Natural killer cell (primary cell): ENCODE results near the gene COX14. TPM values are rescaled to one million over a fixed set of nuclear protein-coding genes. Genes with fewer than 3 reads are reported as not detected.

Source experiments
- ATAC-seq, 3 donors: fragments of 150-1000 bp in 2 of 3; fragments of 200-7000 bp in 1 of 3; cut with Tn5 transposase; 1 replicate in 1 of 3; 2 replicates in 2 of 3; pipeline ENCODE4 v1.10.0; 2021; ENCODE audit warnings: mild to moderate bottlenecking in 2 of 3, moderate library complexity in 2 of 3
- DNase-seq, 2 donors: peaks; one replicate each; pipeline versions ENCODE4 v3.0.0 to v3.0.0-alpha.2; 2013 to 2021; ENCODE audit warnings: mixed read lengths in 1 of 2
- H3K27ac ChIP-seq: one replicate; pipeline ENCODE4 v1.5.1; 2013; ENCODE audit warnings: mild to moderate bottlenecking, low read length
- H3K27me3 ChIP-seq: one replicate; pipeline ENCODE4 v1.6.1; 2013; ENCODE audit warnings: low read length; ENCODE audit not compliant: control insufficient read depth, insufficient read depth
- H3K36me3 ChIP-seq: one replicate; pipeline ENCODE4 v1.6.1; 2013; ENCODE audit warnings: low read length; ENCODE audit not compliant: control insufficient read depth, insufficient read depth
- H3K4me1 ChIP-seq: one replicate; pipeline ENCODE4 v1.6.1; 2013; ENCODE audit warnings: low read length; ENCODE audit not compliant: control insufficient read depth, insufficient read depth
- H3K4me3 ChIP-seq: one replicate; pipeline ENCODE4 v1.5.1; 2013; ENCODE audit warnings: low read length
- H3K9me3 ChIP-seq: one replicate; pipeline ENCODE4 v1.6.1; 2013; ENCODE audit warnings: low read length; ENCODE audit not compliant: control insufficient read depth, insufficient read depth
- H3K27ac Mint-ChIP-seq, 2 donors: one replicate each; pipeline ENCODE4 v1.8.0; 2022; ENCODE audit warnings: mild to moderate bottlenecking in 2 of 2, mixed read lengths in 2 of 2, moderate library complexity in 1 of 2
- H3K27me3 Mint-ChIP-seq, 2 donors: one replicate each; pipeline ENCODE4 v1.8.0; 2022; ENCODE audit warnings: low read depth in 2 of 2, mixed read lengths in 2 of 2
- H3K36me3 Mint-ChIP-seq: one replicate; pipeline ENCODE4 v1.8.0; 2022; ENCODE audit warnings: mixed read lengths
- H3K4me1 Mint-ChIP-seq, 2 donors: one replicate each; pipeline ENCODE4 v1.8.0; 2022; ENCODE audit warnings: mixed read lengths in 2 of 2
- H3K4me3 Mint-ChIP-seq: one replicate; pipeline ENCODE4 v1.8.0; 2022; ENCODE audit warnings: mild to moderate bottlenecking, moderate library complexity, mixed read lengths
- H3K9me3 Mint-ChIP-seq, 2 donors: one replicate each; pipeline ENCODE4 v1.8.0; 2022; ENCODE audit warnings: mixed read lengths in 2 of 2
- CTCF ChIP-seq: fragments of 200-600 bp; IDR thresholded peaks from one replicate; pipeline ENCODE4 v1.8.0; 2022; ENCODE audit warnings: antibody characterized with exemption
- WGBS: methylation state at CpG from one replicate; pipeline ENCODE4 v1.1.7; 2013; ENCODE audit warnings: missing lambda C conversion rate; ENCODE audit not compliant: insufficient coverage; 5-methylcytosine and 5-hydroxymethylcytosine counted together
- intact Hi-C: fragments of 100-400 bp; cut with micrococcal nuclease; formaldehyde crosslinking; loops from one replicate; pipeline ENCODE4 v1.14.2; 2022
- total RNA-seq, 4 donors: library from RNA; stranded (reverse); fragments of 120-200 nt in 1 of 4; gene quantifications; one replicate each; pipeline versions ENCODE4 v1.2.3 to v1.2.4, GENCODE V29; 2013 to 2022

COX14 gene
- total RNA-seq, 3 donors from 2014 or later (not counting 1 experiment from before 2014, with no cell fraction given), result 32.8 to 42.6 (median 36.7) TPM

- Histone ChIP-seq H3K4me1 (peaks cover 13% of the 10 kb centered on the region), H3K4me3 (no peak overlapping the region), H3K9me3 (no peaks in the 10 kb centered on the region), H3K36me3 (peaks cover 30% of the 10 kb centered on the region), H3K27me3 (no peaks in the 10 kb centered on the region), H3K27ac (no peak overlapping the region)
- peak overlapping the region; percentile 47 for H3K4me3 Mint-ChIP-seq
- WGBS, result 98% methylated on average over 9 of the region's 9 CpGs
- H3K27me3 Mint-ChIP-seq, result no peaks in the 10 kb centered on the region
- H3K27ac Mint-ChIP-seq, result peak overlapping the region; percentile 89 to 94
- H3K4me1 Mint-ChIP-seq, result peaks cover 33 to 38% of the 10 kb centered on the region in 2 donors
- DNase-seq (no peak), ATAC-seq (no peak)
- intact Hi-C loops, result loop anchor here (10.0 kb wide), 1 partner anchor 228 kb away; no protein-coding TSS in a partner anchor
- H3K36me3 Mint-ChIP-seq, result peaks cover 6% of the 10 kb centered on the region
- no peaks in the 10 kb centered on the region for H3K9me3 Mint-ChIP-seq
- TF ChIP-seq CTCF, result no peak
Measured at GRCh38 chr12:50087151-50087550, 24.9 kb upstream of the COX14 start.

- WGBS, result 89% methylated on average over 3 of the region's 3 CpGs
- no peaks in the 10 kb centered on the region for H3K27me3 ChIP-seq
- H3K27ac Mint-ChIP-seq, result peak overlapping the region; percentile 65 to 71
- no peak for ATAC-seq
- H3K4me3 ChIP-seq, result no peak overlapping the region
- peak overlapping the region; percentile 13 for H3K4me3 Mint-ChIP-seq
- no peaks in the 10 kb centered on the region for H3K9me3 ChIP-seq
- peaks cover 33 to 38% of the 10 kb centered on the region in 2 donors for H3K4me1 Mint-ChIP-seq
- H3K36me3 ChIP-seq, result peaks cover 34% of the 10 kb centered on the region
- no peak for DNase-seq
- intact Hi-C loops, result loop anchor here (1.0 to 10.0 kb wide), 2 partner anchors 79 to 227 kb away; partner anchors contain the start of gene CERS5
- H3K36me3 Mint-ChIP-seq, result peaks cover 6% of the 10 kb centered on the region
- H3K27me3 Mint-ChIP-seq, result no peaks in the 10 kb centered on the region
- no peak for TF ChIP-seq CTCF
- peaks cover 13% of the 10 kb centered on the region for H3K4me1 ChIP-seq
- H3K27ac ChIP-seq, result no peak overlapping the region
- H3K9me3 Mint-ChIP-seq, result no peaks in the 10 kb centered on the region
Measured at GRCh38 chr12:50087995-50088394, 24.0 kb upstream of the COX14 start.

GRCh38 chr12:50088577-50089335, 23.3 kb upstream of the COX14 start:
- intact Hi-C loops, result loop anchor here (1.0 to 10.0 kb wide), 2 partner anchors 79 to 226 kb away; partner anchors contain the start of gene CERS5
- peak; percentile 82 for TF ChIP-seq CTCF
- Mint-ChIP-seq H3K36me3 (peaks cover 6% of the 10 kb centered on the region), H3K4me3 (no peak overlapping the region), H3K4me1 (peaks cover 28 to 38% of the 10 kb centered on the region in 2 donors), H3K27me3 (no peaks in the 10 kb centered on the region), H3K9me3 (no peaks in the 10 kb centered on the region), H3K27ac (peak overlapping the region; percentile 65 to 71)
- H3K9me3 ChIP-seq, result no peaks in the 10 kb centered on the region
- H3K4me1 ChIP-seq, result peaks cover 13% of the 10 kb centered on the region
- H3K4me3 ChIP-seq, result no peak overlapping the region
- no peaks in the 10 kb centered on the region for H3K27me3 ChIP-seq
- no peak overlapping the region for H3K27ac ChIP-seq
- 40% methylated on average over 3 of the region's 3 CpGs for WGBS
- DNase-seq, result peak in 1 of 2 donors; percentile 79
- peak; percentile 25 to 54 (median 34) for ATAC-seq
- peaks cover 41% of the 10 kb centered on the region for H3K36me3 ChIP-seq
